ENCODE data around the gene EPHB4. TPM values are rescaled to one million over a fixed set of nuclear protein-coding genes. Genes with fewer than 3 reads are reported as not detected.

Gene EPHB4
- total and polyA plus RNA-seq, 2 experiments from 2014 or later, result 23.3 to 164 TPM

GRCh38 chr7:100863406-100863950 lies 36.2 kb upstream of the EPHB4 start (continued):
- TF ChIP-seq, protein P1, sequence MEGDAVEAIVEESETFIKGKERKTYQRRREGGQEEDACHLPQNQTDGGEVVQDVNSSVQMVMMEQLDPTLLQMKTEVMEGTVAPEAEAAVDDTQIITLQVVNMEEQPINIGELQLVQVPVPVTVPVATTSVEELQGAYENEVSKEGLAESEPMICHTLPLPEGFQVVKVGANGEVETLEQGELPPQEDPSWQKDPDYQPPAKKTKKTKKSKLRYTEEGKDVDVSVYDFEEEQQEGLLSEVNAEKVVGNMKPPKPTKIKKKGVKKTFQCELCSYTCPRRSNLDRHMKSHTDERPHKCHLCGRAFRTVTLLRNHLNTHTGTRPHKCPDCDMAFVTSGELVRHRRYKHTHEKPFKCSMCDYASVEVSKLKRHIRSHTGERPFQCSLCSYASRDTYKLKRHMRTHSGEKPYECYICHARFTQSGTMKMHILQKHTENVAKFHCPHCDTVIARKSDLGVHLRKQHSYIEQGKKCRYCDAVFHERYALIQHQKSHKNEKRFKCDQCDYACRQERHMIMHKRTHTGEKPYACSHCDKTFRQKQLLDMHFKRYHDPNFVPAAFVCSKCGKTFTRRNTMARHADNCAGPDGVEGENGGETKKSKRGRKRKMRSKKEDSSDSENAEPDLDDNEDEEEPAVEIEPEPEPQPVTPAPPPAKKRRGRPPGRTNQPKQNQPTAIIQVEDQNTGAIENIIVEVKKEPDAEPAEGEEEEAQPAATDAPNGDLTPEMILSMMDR (conservative IDR thresholded peaks at IDR 0.05; ENCODE audit: low read depth in 2 of 2), result no peak
- TF ChIP-seq JUNB (IDR thresholded peaks at IDR 0.05; ENCODE audit: unreplicated experiment) (no peak), POLR2AphosphoS5 (IDR thresholded peaks at IDR 0.05; ENCODE audit: low read depth) (no peak), CREB1 (CRISPR knock-in tag; IDR thresholded peaks at IDR 0.05; ENCODE audit: low read depth) (no peak), EZH2 (IDR thresholded peaks at IDR 0.05; ENCODE audit: low read depth, unreplicated experiment) (no peak), NANOG (IDR thresholded peaks at IDR 0.05; ENCODE audit: borderline replicate concordance) (no peak), ZNF331 (CRISPR knock-in tag; IDR thresholded peaks at IDR 0.05; ENCODE audit: low read depth) (no peak)
- TF ChIP-seq, protein P2, sequence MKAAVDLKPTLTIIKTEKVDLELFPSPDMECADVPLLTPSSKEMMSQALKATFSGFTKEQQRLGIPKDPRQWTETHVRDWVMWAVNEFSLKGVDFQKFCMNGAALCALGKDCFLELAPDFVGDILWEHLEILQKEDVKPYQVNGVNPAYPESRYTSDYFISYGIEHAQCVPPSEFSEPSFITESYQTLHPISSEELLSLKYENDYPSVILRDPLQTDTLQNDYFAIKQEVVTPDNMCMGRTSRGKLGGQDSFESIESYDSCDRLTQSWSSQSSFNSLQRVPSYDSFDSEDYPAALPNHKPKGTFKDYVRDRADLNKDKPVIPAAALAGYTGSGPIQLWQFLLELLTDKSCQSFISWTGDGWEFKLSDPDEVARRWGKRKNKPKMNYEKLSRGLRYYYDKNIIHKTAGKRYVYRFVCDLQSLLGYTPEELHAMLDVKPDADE (IDR thresholded peaks at IDR 0.05), result no peak

- peaks cover 2% of the 10 kb centered on the region for H3K4me1 ChIP-seq (ENCODE audit: insufficient read depth)
- Mint-ChIP-seq H3K4me1 (peaks cover 10% of the 10 kb centered on the region), H3K9me3 (no peaks in the 10 kb centered on the region), H3K27me3 (ENCODE audit: insufficient read depth, low read depth, poor library complexity) (peaks cover 11% of the 10 kb centered on the region), H3K4me3 (no peak overlapping the region), H3K27ac (no peak overlapping the region), H3K36me3 (ENCODE audit: low read depth) (peaks cover 48% of the 10 kb centered on the region)
- peaks cover 5% of the 10 kb centered on the region; the same call in 1 of the 2 replicates for H3F3A ChIP-seq (replicated peaks; ENCODE audit: low read depth)
- H2AFZ ChIP-seq, result no peak overlapping the region
- no peak overlapping the region for H3K4me3 ChIP-seq
- H3K79me2 ChIP-seq (replicated peaks; ENCODE audit: insufficient read depth), result peaks cover 7% of the 10 kb centered on the region; the same call in 1 of the 2 replicates
- no peaks in the 10 kb centered on the region for H3K27me3 ChIP-seq (ENCODE audit: insufficient read depth)
- peaks cover 4% of the 10 kb centered on the region for H3K36me3 ChIP-seq (ENCODE audit: insufficient read depth)
- 0 out of 2 replicates have a peak, but pooled peaks cover 3% of the 10 kb centered on the region for H4K20me1 ChIP-seq (replicated peaks; ENCODE audit: insufficient read depth)
- TF ChIP-seq JUNB (IDR thresholded peaks at IDR 0.05; ENCODE audit: unreplicated experiment), result no peak
- no peak overlapping the region for H3K4me2 ChIP-seq
- no peak overlapping the region for H3K27ac ChIP-seq (ENCODE audit: low read depth)
- DNase-seq (ENCODE audit: low spot score) (no peak), ATAC-seq (no peak)
- H3K9me2 ChIP-seq (ENCODE audit: insufficient read depth), result no peaks in the 10 kb centered on the region
These were observed 34.3 kb upstream of the EPHB4 start for GRCh38 chr7:100861616-100861985.

DNA sequence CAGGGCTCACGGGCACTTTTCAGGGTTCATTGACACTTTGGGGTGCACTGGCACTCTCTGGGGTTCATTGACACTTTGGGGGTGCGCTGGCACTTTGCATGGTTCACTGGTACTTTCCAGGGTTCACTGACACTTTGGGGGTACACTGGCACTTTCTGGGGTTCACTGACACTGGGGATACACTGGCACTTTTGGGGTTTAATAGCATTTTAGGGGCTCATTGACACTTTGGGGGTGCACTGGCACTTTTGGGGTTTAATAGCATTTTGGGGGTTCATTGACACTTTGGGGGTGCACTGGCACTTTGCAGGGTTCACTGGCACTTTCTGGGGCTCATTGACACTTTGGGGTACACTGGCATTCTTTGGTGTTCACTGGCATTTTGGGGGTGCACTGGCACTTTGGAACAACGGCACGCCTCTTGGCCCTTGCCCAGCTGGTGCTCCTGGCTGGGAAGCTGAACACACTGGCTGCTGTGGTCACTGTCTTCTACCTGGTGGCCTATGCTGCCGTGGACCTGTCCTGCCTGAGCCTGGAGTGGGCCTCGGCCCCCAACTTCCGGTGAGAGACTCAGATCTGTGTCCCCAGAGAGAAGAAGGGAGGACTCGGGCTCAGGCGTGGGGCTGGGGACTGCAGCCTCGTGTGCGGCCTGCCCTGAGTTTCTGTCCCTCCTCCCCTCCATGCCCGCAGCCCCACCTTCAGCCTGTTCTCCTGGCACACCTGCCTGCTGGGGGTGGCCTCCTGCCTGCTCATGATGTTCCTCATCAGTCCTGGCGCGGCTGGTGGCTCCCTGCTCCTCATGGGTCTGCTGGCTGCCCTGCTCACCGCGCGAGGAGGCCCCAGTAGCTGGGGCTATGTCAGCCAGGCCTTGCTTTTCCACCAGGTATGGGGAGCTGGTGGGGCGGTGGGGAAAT lies 33.6 kb upstream of the EPHB4 start:
- no peak overlapping the region for H3K4me2 ChIP-seq
- H3F3A ChIP-seq (replicated peaks; ENCODE audit: low read depth), result peaks cover 4% of the 10 kb centered on the region; the same call in 1 of the 2 replicates
- no peak overlapping the region for H2AFZ ChIP-seq
- H4K20me1 ChIP-seq (replicated peaks; ENCODE audit: insufficient read depth), result 0 out of 2 replicates have a peak, but pooled peaks cover 3% of the 10 kb centered on the region
- H3K27me3 ChIP-seq (ENCODE audit: insufficient read depth), result no peaks in the 10 kb centered on the region
- no peak overlapping the region for H3K4me3 ChIP-seq
- no peak overlapping the region for H3K27ac ChIP-seq (ENCODE audit: low read depth)
- Mint-ChIP-seq H3K27me3 (ENCODE audit: insufficient read depth, low read depth, poor library complexity) (peaks cover 11% of the 10 kb centered on the region), H3K27ac (no peak overlapping the region), H3K36me3 (ENCODE audit: low read depth) (peaks cover 48% of the 10 kb centered on the region), H3K4me3 (no peak overlapping the region), H3K9me3 (no peaks in the 10 kb centered on the region), H3K4me1 (peaks cover 10% of the 10 kb centered on the region; the same call in 2 of the 3 replicates)
- H3K9me2 ChIP-seq (ENCODE audit: insufficient read depth), result no peaks in the 10 kb centered on the region
- no peaks in the 10 kb centered on the region for H3K4me1 ChIP-seq (ENCODE audit: insufficient read depth)
- H3K36me3 ChIP-seq (ENCODE audit: insufficient read depth), result peaks cover 4% of the 10 kb centered on the region
- ATAC-seq (no peak), DNase-seq (ENCODE audit: low spot score) (no peak)
- peaks cover 14% of the 10 kb centered on the region for H3K79me2 ChIP-seq (replicated peaks; ENCODE audit: insufficient read depth)
- TF ChIP-seq EZH2phosphoT487 (IDR thresholded peaks at IDR 0.05; ENCODE audit: unreplicated experiment) (no peak), REST (IDR thresholded peaks at IDR 0.05; ENCODE audit: unreplicated experiment) (no peak), NANOG (IDR thresholded peaks at IDR 0.05; ENCODE audit: borderline replicate concordance) (no peak), ZNF114 (CRISPR knock-in tag; IDR thresholded peaks at IDR 0.05) (no peak), CREB1 (CRISPR knock-in tag; IDR thresholded peaks at IDR 0.05; ENCODE audit: low read depth) (no peak), STAT1 (IDR thresholded peaks at IDR 0.05; ENCODE audit: unreplicated experiment) (no peak)
- TF ChIP-seq, protein P1 (conservative IDR thresholded peaks at IDR 0.05; ENCODE audit: low read depth in 2 of 2), result no peak

Measured in GM23338 (cell line).